Measurements from ENCODE around the gene BTBD16. TPM values are rescaled to one million over a fixed set of nuclear protein-coding genes. Genes with fewer than 3 reads are reported as not detected.

BTBD16 gene
- total RNA-seq, 6 experiments from 2014 or later: not detected

DNA sequence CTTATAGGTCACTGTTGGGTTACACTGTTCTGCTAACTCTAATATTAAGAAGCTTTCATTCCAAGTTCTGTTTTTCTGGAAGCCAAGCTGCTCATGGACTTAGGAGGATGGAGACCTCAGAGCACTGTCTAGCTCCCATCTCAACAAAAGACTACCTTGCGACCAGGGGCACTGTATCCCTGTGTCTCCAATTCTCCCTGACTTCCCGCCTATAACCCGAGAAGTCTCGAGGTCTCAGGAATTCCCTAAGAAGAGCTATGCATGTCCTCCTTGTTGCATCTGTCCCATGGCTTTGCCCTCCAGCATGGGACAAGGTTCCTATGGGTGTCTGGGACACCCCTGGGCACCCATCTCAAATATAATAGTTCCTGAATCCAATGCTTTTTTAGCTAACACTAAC is 31.2 kb downstream of the BTBD16 start:
- Mint-ChIP-seq H3K36me3 (ENCODE audit: low read depth) (peaks cover 7% of the 10 kb centered on the region), H3K27me3 (ENCODE audit: insufficient read depth) (peaks cover 11% of the 10 kb centered on the region), H3K4me3 (no peak overlapping the region), H3K27ac (no peak overlapping the region), H3K9me3 (peaks cover 9% of the 10 kb centered on the region; the same call in 1 of the 2 replicates), H3K4me1 (ENCODE audit: low read depth) (peaks cover 25% of the 10 kb centered on the region)
- TF ChIP-seq, protein P1, sequence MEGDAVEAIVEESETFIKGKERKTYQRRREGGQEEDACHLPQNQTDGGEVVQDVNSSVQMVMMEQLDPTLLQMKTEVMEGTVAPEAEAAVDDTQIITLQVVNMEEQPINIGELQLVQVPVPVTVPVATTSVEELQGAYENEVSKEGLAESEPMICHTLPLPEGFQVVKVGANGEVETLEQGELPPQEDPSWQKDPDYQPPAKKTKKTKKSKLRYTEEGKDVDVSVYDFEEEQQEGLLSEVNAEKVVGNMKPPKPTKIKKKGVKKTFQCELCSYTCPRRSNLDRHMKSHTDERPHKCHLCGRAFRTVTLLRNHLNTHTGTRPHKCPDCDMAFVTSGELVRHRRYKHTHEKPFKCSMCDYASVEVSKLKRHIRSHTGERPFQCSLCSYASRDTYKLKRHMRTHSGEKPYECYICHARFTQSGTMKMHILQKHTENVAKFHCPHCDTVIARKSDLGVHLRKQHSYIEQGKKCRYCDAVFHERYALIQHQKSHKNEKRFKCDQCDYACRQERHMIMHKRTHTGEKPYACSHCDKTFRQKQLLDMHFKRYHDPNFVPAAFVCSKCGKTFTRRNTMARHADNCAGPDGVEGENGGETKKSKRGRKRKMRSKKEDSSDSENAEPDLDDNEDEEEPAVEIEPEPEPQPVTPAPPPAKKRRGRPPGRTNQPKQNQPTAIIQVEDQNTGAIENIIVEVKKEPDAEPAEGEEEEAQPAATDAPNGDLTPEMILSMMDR (IDR thresholded peaks at IDR 0.05): no peak
- DNase-seq: no peak

DNA sequence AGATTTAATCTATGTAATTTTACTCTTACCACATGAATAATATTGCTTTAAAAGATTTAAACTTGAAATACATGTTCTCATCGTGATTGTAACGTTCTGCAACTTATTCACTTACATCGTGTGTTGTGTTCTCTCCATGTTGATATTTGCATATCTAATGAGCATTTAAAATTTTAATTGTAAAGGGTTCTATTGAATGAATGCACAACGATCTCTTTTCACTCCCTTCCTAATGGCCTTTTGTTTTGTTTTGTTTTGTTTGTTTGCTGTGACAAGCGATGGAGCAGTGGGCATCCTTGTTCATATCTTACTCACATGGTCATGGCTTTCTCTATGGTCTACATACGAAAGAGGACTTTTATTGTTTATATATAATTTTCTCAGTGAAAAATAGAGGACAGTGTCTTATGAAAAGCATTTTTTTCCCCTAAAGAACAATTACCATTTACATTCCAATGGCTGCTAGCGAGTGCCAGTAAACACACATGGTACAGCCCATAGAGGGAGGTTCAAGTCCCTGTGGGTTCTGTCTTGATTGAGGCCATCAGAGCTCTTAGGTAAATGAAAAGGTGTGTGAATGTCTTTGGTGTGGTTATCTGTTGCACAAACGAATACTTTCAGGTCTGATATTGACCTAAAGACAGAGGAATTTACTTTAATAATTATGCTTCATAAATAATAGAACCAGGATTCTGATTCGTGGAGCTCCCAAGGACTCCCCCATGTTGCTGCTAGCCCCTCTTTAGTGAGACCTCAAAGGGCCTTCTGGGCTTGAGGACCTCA is 32.4 kb downstream of the BTBD16 start:
- Mint-ChIP-seq H3K27me3 (ENCODE audit: insufficient read depth) (peaks cover 10% of the 10 kb centered on the region), H3K36me3 (ENCODE audit: low read depth) (peaks cover 7% of the 10 kb centered on the region), H3K9me3 (peaks cover 9% of the 10 kb centered on the region; the same call in 1 of the 2 replicates), H3K27ac (no peak overlapping the region), H3K4me3 (no peak overlapping the region), H3K4me1 (ENCODE audit: low read depth) (peaks cover 36% of the 10 kb centered on the region)
- no peak for DNase-seq
- TF ChIP-seq, protein P1 (IDR thresholded peaks at IDR 0.05): no peak

DNA sequence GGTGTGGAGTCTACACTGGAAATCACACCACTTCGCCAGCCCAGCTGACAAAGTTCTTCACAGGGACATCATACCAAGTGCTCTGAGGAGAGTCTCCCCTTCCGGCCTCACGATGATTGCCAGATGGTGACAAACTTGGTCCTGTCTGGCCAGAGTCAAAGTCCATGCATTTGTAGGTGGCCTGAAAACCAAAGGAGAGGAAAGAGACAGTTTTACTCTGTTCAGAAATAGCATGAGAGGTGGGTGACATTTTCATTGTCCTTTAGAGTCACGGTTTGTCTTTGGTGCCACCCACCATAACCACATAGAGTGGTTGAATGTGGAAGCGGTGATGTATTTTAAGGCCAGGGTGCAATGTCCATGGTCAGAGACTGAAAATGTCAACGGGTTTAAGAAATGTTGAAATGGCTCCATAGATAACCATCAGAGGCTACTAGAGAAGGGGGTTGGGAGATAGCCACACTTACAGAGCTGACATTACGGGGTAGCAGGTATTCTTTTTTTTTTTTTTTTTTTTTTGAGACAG is 33.0 kb downstream of the BTBD16 start:
- Mint-ChIP-seq H3K9me3 (peaks cover 9% of the 10 kb centered on the region; the same call in 1 of the 2 replicates), H3K4me1 (ENCODE audit: low read depth) (peaks cover 36% of the 10 kb centered on the region), H3K27me3 (ENCODE audit: insufficient read depth) (peaks cover 7% of the 10 kb centered on the region), H3K27ac (no peak overlapping the region), H3K4me3 (no peak overlapping the region), H3K36me3 (ENCODE audit: low read depth) (peaks cover 7% of the 10 kb centered on the region)
- TF ChIP-seq, protein P1 (IDR thresholded peaks at IDR 0.05): no peak
- no peak for DNase-seq

DNA sequence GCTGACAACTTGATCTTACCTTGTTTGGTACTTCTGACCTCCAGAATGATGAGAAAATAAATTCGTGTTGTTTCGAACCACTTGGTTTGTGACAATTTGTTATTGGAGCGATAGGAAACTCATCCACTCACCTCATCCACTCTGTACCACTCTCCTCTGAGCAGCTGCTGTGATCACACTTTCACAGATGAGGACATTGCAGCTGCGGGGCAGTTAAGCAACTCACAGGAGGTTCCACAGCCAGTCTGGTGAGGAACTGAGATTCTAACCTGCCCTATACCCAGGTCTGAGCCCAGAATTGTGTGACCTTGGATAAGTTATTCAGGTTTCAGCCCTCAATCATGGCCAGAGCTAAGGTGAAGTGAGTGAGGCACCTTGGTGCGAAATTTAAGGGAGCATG is 35.2 kb downstream of the BTBD16 start:
- no peak for DNase-seq
- peaks cover 13% of the 10 kb centered on the region for H3K27me3 Mint-ChIP-seq (ENCODE audit: insufficient read depth)
- no peak overlapping the region for H3K4me3 Mint-ChIP-seq
- peaks cover 9% of the 10 kb centered on the region; the same call in 1 of the 2 replicates for H3K9me3 Mint-ChIP-seq
- peaks cover 22% of the 10 kb centered on the region for H3K4me1 Mint-ChIP-seq (ENCODE audit: low read depth)
- TF ChIP-seq, protein P1 (IDR thresholded peaks at IDR 0.05): no peak
- H3K36me3 Mint-ChIP-seq (ENCODE audit: low read depth): peaks cover 7% of the 10 kb centered on the region
- H3K27ac Mint-ChIP-seq: no peak overlapping the region

DNA sequence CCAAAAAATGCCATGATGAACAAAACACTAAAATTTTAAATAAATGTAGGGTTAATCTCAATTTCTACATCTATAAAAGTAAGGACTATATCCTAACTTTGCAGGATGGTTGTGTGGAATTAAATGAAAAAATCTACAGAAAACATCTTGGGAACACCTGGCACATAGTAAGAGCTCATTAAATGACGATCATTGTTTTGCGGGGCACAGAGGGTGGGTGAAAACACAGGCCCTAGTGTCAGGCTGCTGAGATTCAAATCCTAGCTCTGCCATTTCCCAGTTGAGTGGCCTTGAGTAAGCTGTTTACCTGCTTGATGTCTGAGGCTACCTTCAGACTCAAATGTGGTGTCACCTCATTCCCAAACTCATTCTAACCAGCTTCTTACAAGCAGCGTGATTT is 35.6 kb downstream of the BTBD16 start:
- H3K27me3 Mint-ChIP-seq (ENCODE audit: insufficient read depth): peaks cover 14% of the 10 kb centered on the region
- H3K4me1 Mint-ChIP-seq (ENCODE audit: low read depth): peaks cover 20% of the 10 kb centered on the region
- no peak for DNase-seq
- TF ChIP-seq, protein P1 (IDR thresholded peaks at IDR 0.05): no peak
- H3K36me3 Mint-ChIP-seq (ENCODE audit: low read depth): peaks cover 7% of the 10 kb centered on the region
- H3K4me3 Mint-ChIP-seq: no peak overlapping the region
- peaks cover 9% of the 10 kb centered on the region; the same call in 1 of the 2 replicates for H3K9me3 Mint-ChIP-seq
- H3K27ac Mint-ChIP-seq: no peak overlapping the region
